ENCODE data around the gene RSPO3. TPM values are rescaled to one million over a fixed set of nuclear protein-coding genes. Genes with fewer than 3 reads are reported as not detected.
"Not testable (repeated sequence)": the region's sequence is repeated elsewhere in the genome, so short reads cannot be mapped to it uniquely, and the experiment has no call there.

The RSPO3 gene
- total and polyA plus RNA-seq, 2 donors = 1.3 to 2.4 TPM

GRCh38 chr6:127233819-127234218 lies 115.3 kb downstream of the RSPO3 start:
- H3K9me3 ChIP-seq (ENCODE audit: control insufficient read depth in 2 of 2, insufficient read depth in 1 of 2, low read length in 1 of 2); H3K27me3 ChIP-seq (ENCODE audit: control insufficient read depth in 2 of 2, insufficient read depth in 1 of 2, low read length in 1 of 2); DNase-seq (ENCODE audit: low read depth in 6 of 9, low spot score in 9 of 9); H3K4me3 ChIP-seq (ENCODE audit: low read length in 2 of 2); H3K4me1 ChIP-seq (ENCODE audit: control insufficient read depth in 2 of 2, insufficient read depth in 2 of 2, low read length in 2 of 2); H3K27ac ChIP-seq (ENCODE audit: low read depth in 1 of 2, low read length in 1 of 2); H3K36me3 ChIP-seq (ENCODE audit: control insufficient read depth in 2 of 2, insufficient read depth in 2 of 2, low read length in 1 of 2): not testable (repeated sequence)
- WGBS = 76% methylated on average over 3 of the region's 3 CpGs

GRCh38 chr6:127243501-127243900 lies 125.0 kb downstream of the RSPO3 start:
- Histone ChIP-seq H3K27ac (ENCODE audit: low read depth in 1 of 2, low read length in 1 of 2) (no peak overlapping the region), H3K36me3 (ENCODE audit: control insufficient read depth in 2 of 2, insufficient read depth in 2 of 2, low read length in 1 of 2) (no peaks in the 10 kb centered on the region), H3K4me3 (ENCODE audit: low read length in 2 of 2) (no peak overlapping the region), H3K9me3 (ENCODE audit: control insufficient read depth in 2 of 2, insufficient read depth in 1 of 2, low read length in 1 of 2) (no peaks in the 10 kb centered on the region), H3K27me3 (ENCODE audit: control insufficient read depth in 2 of 2, insufficient read depth in 1 of 2, low read length in 1 of 2) (no peaks in the 10 kb centered on the region), H3K4me1 (ENCODE audit: control insufficient read depth in 2 of 2, insufficient read depth in 2 of 2, low read length in 2 of 2) (no peaks in the 10 kb centered on the region)
- 96% methylated on average over 1 of the region's 1 CpG for whole genome bisulfite sequencing
- DNase-seq (ENCODE audit: low read depth in 6 of 9, low spot score in 9 of 9) = no peak

Other genes starting within 250 kb of the RSPO3 start
- gene RNF146, start 148.2 kb downstream of the RSPO3 start, total RNA-seq = 23.5 TPM
- 48.4 TPM for gene RNF146, start 148.2 kb downstream of the RSPO3 start, polyA plus RNA-seq
- 54.8 TPM for gene ECHDC1, start 224.9 kb downstream of the RSPO3 start, total RNA-seq
- 51.5 TPM for gene ECHDC1, start 224.9 kb downstream of the RSPO3 start, polyA plus RNA-seq

Measured in thymus (tissue), 11 donors.